LNCaP clone FGC (cell line): ENCODE measurements around the gene MACROD2.

Experiments used
- DNase-seq: peaks from one replicate; pipeline ENCODE4 v3.0.0-alpha.2; 2011; ENCODE audit warnings: low read depth
- H3K4me3 ChIP-seq: 2 replicates; pipeline ENCODE4 v1.5.1; 2011; ENCODE audit warnings: mild to moderate bottlenecking, low read depth, low read length, control low read depth
- TF ChIP-seq, protein P1 (sequence below): IDR thresholded peaks from 2 replicates; pipeline ENCODE4 v1.5.1; 2012; ENCODE audit warnings: mild to moderate bottlenecking; ENCODE audit not compliant: control insufficient read depth, insufficient read depth; ENCODE audit errors: extremely low read depth

The MACROD2 gene

GRCh38 chr20:14929388-14929787 is 934.1 kb downstream of the MACROD2 start:
- H3K4me3 ChIP-seq: no peak overlapping the region
- DNase-seq: no peak
- TF ChIP-seq, protein P1, sequence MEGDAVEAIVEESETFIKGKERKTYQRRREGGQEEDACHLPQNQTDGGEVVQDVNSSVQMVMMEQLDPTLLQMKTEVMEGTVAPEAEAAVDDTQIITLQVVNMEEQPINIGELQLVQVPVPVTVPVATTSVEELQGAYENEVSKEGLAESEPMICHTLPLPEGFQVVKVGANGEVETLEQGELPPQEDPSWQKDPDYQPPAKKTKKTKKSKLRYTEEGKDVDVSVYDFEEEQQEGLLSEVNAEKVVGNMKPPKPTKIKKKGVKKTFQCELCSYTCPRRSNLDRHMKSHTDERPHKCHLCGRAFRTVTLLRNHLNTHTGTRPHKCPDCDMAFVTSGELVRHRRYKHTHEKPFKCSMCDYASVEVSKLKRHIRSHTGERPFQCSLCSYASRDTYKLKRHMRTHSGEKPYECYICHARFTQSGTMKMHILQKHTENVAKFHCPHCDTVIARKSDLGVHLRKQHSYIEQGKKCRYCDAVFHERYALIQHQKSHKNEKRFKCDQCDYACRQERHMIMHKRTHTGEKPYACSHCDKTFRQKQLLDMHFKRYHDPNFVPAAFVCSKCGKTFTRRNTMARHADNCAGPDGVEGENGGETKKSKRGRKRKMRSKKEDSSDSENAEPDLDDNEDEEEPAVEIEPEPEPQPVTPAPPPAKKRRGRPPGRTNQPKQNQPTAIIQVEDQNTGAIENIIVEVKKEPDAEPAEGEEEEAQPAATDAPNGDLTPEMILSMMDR: no peak

DNA sequence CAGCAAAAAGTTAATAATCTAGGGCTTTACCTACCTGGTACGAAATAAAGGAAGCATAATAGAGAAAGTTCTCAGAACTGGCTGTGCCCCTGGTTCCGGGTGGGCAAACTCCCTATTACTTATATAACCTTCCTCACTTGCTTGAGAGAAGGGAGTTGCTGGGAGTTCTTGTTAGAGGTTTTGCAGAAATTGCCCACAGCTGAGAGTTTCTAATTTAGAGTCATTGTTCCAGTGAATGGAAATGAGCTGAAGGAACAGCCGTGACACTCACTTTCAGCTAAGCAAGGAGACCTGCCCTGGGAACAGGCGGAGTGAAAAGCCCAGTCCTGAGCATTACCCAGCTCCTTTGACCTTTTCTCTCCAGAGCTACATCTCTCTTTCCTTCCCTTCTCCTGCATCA is 936.7 kb downstream of the MACROD2 start:
- DNase-seq: no peak
- H3K4me3 ChIP-seq: no peak overlapping the region
- TF ChIP-seq, protein P1: no peak

- TF ChIP-seq, protein P1: no peak
- DNase-seq: no peak
- no peak overlapping the region for H3K4me3 ChIP-seq
Measured at GRCh38 chr20:14935285-14935684, 940.0 kb downstream of the MACROD2 start.

GRCh38 chr20:14937021-14937420 is 941.7 kb downstream of the MACROD2 start:
- no peak overlapping the region for H3K4me3 ChIP-seq
- TF ChIP-seq, protein P1: no peak
- DNase-seq: no peak

DNA sequence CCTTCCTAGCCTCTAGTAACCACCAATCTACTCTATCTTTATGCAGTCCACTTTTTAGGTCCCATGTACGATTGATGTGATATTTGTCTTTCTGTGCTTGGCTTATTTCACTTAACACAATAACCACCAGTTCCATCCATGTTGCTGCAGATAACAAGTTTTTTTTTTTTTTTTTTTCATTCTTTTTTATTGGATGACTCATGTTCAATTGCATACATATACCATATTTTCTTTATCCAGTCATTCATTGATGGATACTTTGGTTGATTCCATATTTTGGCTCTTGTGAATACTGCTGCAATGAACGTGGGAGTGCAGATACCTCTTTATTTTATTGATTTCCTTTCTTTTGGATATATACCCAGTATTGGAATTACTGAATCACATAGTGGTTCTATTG is 942.5 kb downstream of the MACROD2 start:
- no peak overlapping the region for H3K4me3 ChIP-seq
- TF ChIP-seq, protein P1: no peak
- no peak for DNase-seq

GRCh38 chr20:14947536-14947935 is 952.2 kb downstream of the MACROD2 start:
- DNase-seq: no peak
- no peak overlapping the region for H3K4me3 ChIP-seq
- TF ChIP-seq, protein P1: no peak

DNA sequence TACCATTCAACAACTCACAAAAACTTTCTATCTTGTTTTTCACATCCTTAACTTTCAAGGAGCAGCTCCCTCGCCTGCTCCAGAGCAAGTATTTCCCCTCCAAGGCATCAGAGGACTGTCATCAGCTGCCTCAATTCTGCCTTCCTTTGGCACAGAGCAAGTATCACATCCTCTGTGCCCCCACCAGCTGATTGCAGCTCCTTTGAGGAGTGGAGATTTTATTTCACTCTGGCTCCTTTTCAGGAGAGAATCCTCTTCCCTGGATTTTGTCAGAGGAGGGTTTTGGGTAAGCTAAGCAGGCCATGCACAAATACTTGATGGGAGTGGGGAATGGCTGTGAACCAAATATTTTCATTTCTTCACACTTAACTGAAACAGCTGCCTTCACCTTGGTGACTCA is 952.6 kb downstream of the MACROD2 start:
- H3K4me3 ChIP-seq: no peak overlapping the region
- TF ChIP-seq, protein P1: no peak
- DNase-seq: no peak
